Measurements from ENCODE around the gene DNAI2.

GRCh38 chr17:74262601-74263000, 11.4 kb upstream of the DNAI2 start:
- TF ChIP-seq CTCF (IDR thresholded peaks at IDR 0.05) = no peak
- no peak for TF ChIP-seq POLR2A (IDR thresholded peaks at IDR 0.05)
